PC-9 (cell line): ENCODE measurements around the gene RUSF1.

ENCODE experiments used
- EZH2 ChIP-seq: fragments of 200-600 bp; sonication (generic); IDR thresholded peaks from 2 replicates; pipeline ENCODE4 v1.8.0; 2017; ENCODE audit warnings: antibody characterized with exemption, low read depth
- TF ChIP-seq, protein P1 (sequence below): fragments of 200-600 bp; sonication (generic); conservative IDR thresholded peaks from 2 replicates; pipeline ENCODE4 v1.6.1; 2017; ENCODE audit warnings: mixed run types, antibody characterized with exemption, mild to moderate bottlenecking, moderate library complexity

DNA sequence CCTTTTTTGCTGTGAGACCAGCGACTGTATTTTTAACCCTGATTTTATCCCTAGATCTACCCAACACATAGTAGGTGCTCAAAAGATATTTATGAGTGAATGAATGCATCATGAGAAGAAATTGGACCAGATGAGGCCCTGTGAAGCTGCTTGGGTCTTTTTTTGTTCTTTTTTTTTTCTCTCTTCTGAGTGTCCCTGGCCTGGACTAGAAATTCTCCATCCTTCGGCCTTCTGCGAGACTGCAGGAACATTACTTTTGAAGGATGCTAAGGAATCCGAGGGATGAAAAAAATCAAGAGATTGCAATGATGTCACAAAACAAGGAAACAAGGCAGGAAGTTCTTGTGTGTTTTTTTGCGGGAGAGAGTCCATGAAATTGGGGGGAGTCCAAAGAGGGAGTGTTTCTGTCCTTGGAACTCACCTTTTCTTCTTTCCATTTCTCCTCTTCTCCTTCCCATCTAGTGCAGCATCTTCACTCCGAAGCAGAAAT lies 560 bp upstream of the RUSF1 start:
- TF ChIP-seq EZH2: no peak
- TF ChIP-seq, protein P1, sequence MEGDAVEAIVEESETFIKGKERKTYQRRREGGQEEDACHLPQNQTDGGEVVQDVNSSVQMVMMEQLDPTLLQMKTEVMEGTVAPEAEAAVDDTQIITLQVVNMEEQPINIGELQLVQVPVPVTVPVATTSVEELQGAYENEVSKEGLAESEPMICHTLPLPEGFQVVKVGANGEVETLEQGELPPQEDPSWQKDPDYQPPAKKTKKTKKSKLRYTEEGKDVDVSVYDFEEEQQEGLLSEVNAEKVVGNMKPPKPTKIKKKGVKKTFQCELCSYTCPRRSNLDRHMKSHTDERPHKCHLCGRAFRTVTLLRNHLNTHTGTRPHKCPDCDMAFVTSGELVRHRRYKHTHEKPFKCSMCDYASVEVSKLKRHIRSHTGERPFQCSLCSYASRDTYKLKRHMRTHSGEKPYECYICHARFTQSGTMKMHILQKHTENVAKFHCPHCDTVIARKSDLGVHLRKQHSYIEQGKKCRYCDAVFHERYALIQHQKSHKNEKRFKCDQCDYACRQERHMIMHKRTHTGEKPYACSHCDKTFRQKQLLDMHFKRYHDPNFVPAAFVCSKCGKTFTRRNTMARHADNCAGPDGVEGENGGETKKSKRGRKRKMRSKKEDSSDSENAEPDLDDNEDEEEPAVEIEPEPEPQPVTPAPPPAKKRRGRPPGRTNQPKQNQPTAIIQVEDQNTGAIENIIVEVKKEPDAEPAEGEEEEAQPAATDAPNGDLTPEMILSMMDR: no peak
